GM12801 (cell line): ENCODE data around the gene CCSAP.

Experiments used
- CTCF ChIP-seq: IDR thresholded peaks from one replicate; pipeline ENCODE4 v1.5.1; 2011; ENCODE audit warnings: control low read depth; ENCODE audit not compliant: insufficient read length; ENCODE audit errors: extremely low read depth

The CCSAP gene

GRCh38 chr1:229373395-229373794, 30.5 kb upstream of the CCSAP start:
- no peak for TF ChIP-seq CTCF

DNA sequence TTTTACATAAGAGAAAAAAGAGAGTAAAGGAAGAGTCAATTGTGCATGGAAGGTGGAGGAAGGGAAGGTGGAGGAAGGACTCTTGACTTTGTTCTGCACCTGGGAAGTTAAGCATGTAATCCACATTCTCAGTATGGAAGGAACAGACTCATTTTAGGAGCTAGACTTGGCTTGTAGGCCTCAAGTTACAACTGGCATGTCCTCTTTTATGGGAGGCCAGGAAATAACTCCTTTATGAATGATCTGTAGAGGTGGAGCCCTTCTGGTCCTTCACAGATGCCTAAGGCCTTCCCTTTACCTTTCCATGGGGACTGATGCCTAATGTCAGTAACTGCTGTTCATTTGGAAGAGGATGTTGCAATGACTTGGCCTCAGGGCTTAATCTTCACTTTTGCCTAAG, 29.4 kb upstream of the CCSAP start:
- TF ChIP-seq CTCF, result no peak

- TF ChIP-seq CTCF, result no peak
Observed at GRCh38 chr1:229371624-229372023, 28.8 kb upstream of the CCSAP start.

DNA sequence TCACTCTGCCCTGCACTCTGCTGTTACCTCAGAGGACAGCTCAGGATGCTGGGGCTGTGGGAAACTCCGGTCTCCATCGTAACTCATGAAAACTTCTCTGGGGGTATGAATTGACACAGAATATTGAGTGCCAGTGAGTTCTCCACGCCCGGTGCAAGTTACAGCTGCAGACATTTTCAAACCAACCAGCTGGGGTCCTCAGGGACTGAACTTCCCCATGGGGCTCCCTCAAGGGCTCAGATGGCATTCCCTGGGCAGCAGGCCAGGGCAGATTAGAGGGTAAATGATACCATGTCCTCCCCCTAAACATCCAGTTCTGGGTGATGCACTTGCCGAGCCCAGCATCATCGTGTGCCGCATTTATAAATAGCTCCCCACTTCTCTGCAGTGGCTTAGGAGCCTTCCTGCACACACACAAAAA, 27.8 kb upstream of the CCSAP start:
- no peak for TF ChIP-seq CTCF

GRCh38 chr1:229368347-229368746, 25.5 kb upstream of the CCSAP start:
- TF ChIP-seq CTCF, result no peak

GRCh38 chr1:229365569-229365968, 22.7 kb upstream of the CCSAP start:
- no peak for TF ChIP-seq CTCF

DNA sequence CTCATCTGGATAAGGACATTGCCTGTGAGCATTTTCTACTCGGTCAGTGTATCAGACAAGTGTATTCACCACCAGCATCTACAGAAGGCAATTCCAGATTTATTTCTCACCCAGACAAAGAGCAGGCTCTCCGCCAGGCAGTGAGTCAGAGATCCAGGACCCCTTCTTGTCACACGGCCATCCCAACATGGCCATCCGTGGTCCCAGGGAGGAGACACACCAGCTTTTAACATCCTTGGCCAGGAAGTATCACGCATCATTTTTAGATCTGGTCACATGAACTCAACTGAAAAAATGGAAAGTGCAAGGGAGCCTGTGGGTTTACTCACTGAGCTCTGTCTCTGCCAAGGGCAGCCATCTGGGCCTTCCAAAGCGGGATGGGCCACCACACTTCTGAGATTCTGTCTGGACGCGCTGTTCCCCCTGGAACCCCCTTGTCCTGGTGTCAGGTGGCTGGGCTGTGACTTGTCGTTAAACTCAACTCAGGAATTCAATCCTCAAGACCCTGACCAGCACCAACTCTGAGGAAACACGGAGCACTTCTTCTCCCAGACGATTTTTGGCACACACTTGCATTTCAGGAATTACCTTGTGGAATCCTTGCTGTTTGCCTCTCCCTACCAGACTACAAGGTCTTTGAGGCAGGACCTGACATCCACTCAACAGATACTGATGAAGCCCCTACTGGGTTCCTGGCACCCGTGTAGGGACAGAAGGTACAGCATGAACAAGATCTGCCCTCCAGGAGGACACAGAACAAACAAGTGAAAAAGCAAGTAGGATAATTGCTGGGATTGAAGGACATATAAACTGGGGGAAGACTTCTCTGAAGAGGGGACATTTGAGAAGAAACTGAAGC, 21.6 kb upstream of the CCSAP start:
- no peak for TF ChIP-seq CTCF
